Tibial nerve (tissue), 4 donors: ENCODE measurements around the gene MPP7. TPM values are rescaled to one million over a fixed set of nuclear protein-coding genes. Genes with fewer than 3 reads are reported as not detected.

Source experiments
- DNase-seq, 2 donors: peaks; one replicate each; pipeline ENCODE4 v3.0.0-alpha.2; 2019; ENCODE audit warnings: low spot score in 2 of 2
- H3K27ac ChIP-seq, 4 donors: fragments of 200-600 bp; sonication (generic) in 3 of 4; one replicate each; pipeline ENCODE4 v1.5.1; 2017 to 2019; ENCODE audit warnings: mild to moderate bottlenecking in 1 of 4
- H3K27me3 ChIP-seq, 2 donors: fragments of 200-600 bp; sonication (generic) in 1 of 2; one replicate each; pipeline versions ENCODE4 v1.5.1 to v1.6.0; 2017 to 2019
- H3K36me3 ChIP-seq, 3 donors: fragments of 200-600 bp; sonication (generic); one replicate each; pipeline ENCODE4 v1.5.1; 2018 to 2019
- H3K4me1 ChIP-seq, 4 donors: fragments of 200-600 bp; sonication (generic) in 3 of 4; one replicate each; pipeline ENCODE4 v1.5.1; 2017 to 2019
- H3K4me3 ChIP-seq, 4 donors: fragments of 200-600 bp; sonication (generic) in 3 of 4; one replicate each; pipeline ENCODE4 v1.5.1; 2017 to 2019; ENCODE audit warnings: mild to moderate bottlenecking in 1 of 4, moderate library complexity in 1 of 4
- H3K9me3 ChIP-seq, 4 donors: fragments of 200-600 bp; sonication (generic) in 3 of 4; one replicate each; pipeline ENCODE4 v1.5.1; 2017 to 2019
- CTCF ChIP-seq, 5 experiments: fragments of 200-600 bp in 3 of 5; fragments of 450-650 bp in 2 of 5; sonication (generic) in 3 of 5; IDR thresholded peaks; one replicate each; pipeline ENCODE4 v1.5.1; 2016 to 2019; ENCODE audit warnings: antibody characterized with exemption in 5 of 5, mild to moderate bottlenecking in 3 of 5, moderate library complexity in 2 of 5
- EP300 ChIP-seq, 2 donors: sonication (generic); formaldehyde crosslinking; IDR thresholded peaks; one replicate each; pipeline ENCODE4 v1.6.1; 2017; ENCODE audit warnings: antibody characterized with exemption in 2 of 2, mild to moderate bottlenecking in 1 of 2
- POLR2A ChIP-seq, 2 donors: fragments of 450-650 bp; IDR thresholded peaks; one replicate each; pipeline ENCODE4 v1.6.1; 2017; ENCODE audit warnings: antibody characterized with exemption in 2 of 2, mild to moderate bottlenecking in 2 of 2, moderate library complexity in 2 of 2
- WGBS, 2 donors: methylation state at CpG; one replicate each; pipeline ENCODE4 v1.1.5; 2018; 5-methylcytosine and 5-hydroxymethylcytosine counted together
- total RNA-seq, 4 donors: library from RNA; depleted of rRNA; stranded (reverse); fragments of >200 nt; gene quantifications; one replicate each; pipeline ENCODE4 v1.1.0, GENCODE V29; 2016

The MPP7 gene
- total RNA-seq, 4 donors from 2014 or later: 1.5 to 8.4 (median 4.3) TPM

- Histone ChIP-seq H3K4me3 (no peak overlapping the region), H3K27ac (no peak overlapping the region), H3K4me1 (peaks cover 0 to 28% (median 14%) of the 10 kb centered on the region in 4 donors), H3K9me3 (no peaks in the 10 kb centered on the region), H3K27me3 (no peaks in the 10 kb centered on the region), H3K36me3 (no peaks in the 10 kb centered on the region)
- 84 to 88% methylated on average over 8 of the region's 8 CpGs for WGBS, 2 donors
- no peak for DNase-seq
- no peak for TF ChIP-seq CTCF (IDR thresholded peaks at IDR 0.05)
- TF ChIP-seq EP300 (IDR thresholded peaks at IDR 0.05): no peak
- TF ChIP-seq POLR2A (IDR thresholded peaks at IDR 0.05): no peak
Measured at GRCh38 chr10:28294169-28294532, 8.7 kb downstream of the MPP7 start.

- Histone ChIP-seq H3K4me3 (no peak overlapping the region), H3K36me3 (no peaks in the 10 kb centered on the region), H3K27ac (no peak overlapping the region), H3K9me3 (no peaks in the 10 kb centered on the region), H3K27me3 (no peaks in the 10 kb centered on the region), H3K4me1 (peaks cover 0 to 28% (median 14%) of the 10 kb centered on the region in 4 donors)
- WGBS, 2 donors: 78 to 89% methylated on average over 21 of the region's 21 CpGs
- DNase-seq: no peak
- TF ChIP-seq CTCF (IDR thresholded peaks at IDR 0.05): no peak
- TF ChIP-seq POLR2A (IDR thresholded peaks at IDR 0.05): no peak
- no peak for TF ChIP-seq EP300 (IDR thresholded peaks at IDR 0.05)
Measured at GRCh38 chr10:28293236-28294168, 9.4 kb downstream of the MPP7 start.

GRCh38 chr10:28291881-28292297 lies 11.0 kb downstream of the MPP7 start:
- WGBS, 2 donors: 62 to 68% methylated on average over 5 of the region's 5 CpGs
- peaks cover 0 to 28% (median 14%) of the 10 kb centered on the region in 4 donors for H3K4me1 ChIP-seq
- no peak overlapping the region for H3K4me3 ChIP-seq
- H3K27me3 ChIP-seq: no peaks in the 10 kb centered on the region
- TF ChIP-seq POLR2A (IDR thresholded peaks at IDR 0.05) (no peak), EP300 (IDR thresholded peaks at IDR 0.05) (no peak), CTCF (IDR thresholded peaks at IDR 0.05) (no peak)
- no peaks in the 10 kb centered on the region for H3K9me3 ChIP-seq
- no peak for DNase-seq
- no peaks in the 10 kb centered on the region for H3K36me3 ChIP-seq
- no peak overlapping the region for H3K27ac ChIP-seq

GRCh38 chr10:28285816-28286215 lies 17.0 kb downstream of the MPP7 start:
- H3K27ac ChIP-seq: no peak overlapping the region
- no peaks in the 10 kb centered on the region for H3K36me3 ChIP-seq
- no peaks in the 10 kb centered on the region for H3K9me3 ChIP-seq
- no peak for DNase-seq
- 80 to 83% methylated on average over 6 of the region's 6 CpGs for WGBS, 2 donors
- H3K4me3 ChIP-seq: no peak overlapping the region
- TF ChIP-seq POLR2A (IDR thresholded peaks at IDR 0.05): no peak
- no peak for TF ChIP-seq EP300 (IDR thresholded peaks at IDR 0.05)
- no peak for TF ChIP-seq CTCF (IDR thresholded peaks at IDR 0.05)
- no peaks in the 10 kb centered on the region for H3K27me3 ChIP-seq
- H3K4me1 ChIP-seq: no peaks in the 10 kb centered on the region

GRCh38 chr10:28284126-28284525 lies 18.7 kb downstream of the MPP7 start:
- Histone ChIP-seq H3K9me3 (no peaks in the 10 kb centered on the region), H3K27me3 (no peaks in the 10 kb centered on the region), H3K27ac (no peak overlapping the region), H3K4me1 (no peaks in the 10 kb centered on the region), H3K4me3 (no peak overlapping the region), H3K36me3 (no peaks in the 10 kb centered on the region)
- no peak for DNase-seq
- TF ChIP-seq POLR2A (IDR thresholded peaks at IDR 0.05) (no peak), CTCF (IDR thresholded peaks at IDR 0.05) (no peak), EP300 (IDR thresholded peaks at IDR 0.05) (no peak)
